SJCRH30 (cell line): Measurements from ENCODE around the gene NMD3. TPM values are rescaled to one million over a fixed set of nuclear protein-coding genes. Genes with fewer than 3 reads are reported as not detected.
A peak's percentile ranks its signal among the peaks of the same experiment; 100 is the strongest.
"Not testable (repeated sequence)": the region's sequence is repeated elsewhere in the genome, so short reads cannot be mapped to it uniquely, and the experiment has no call there.

ENCODE experiments used
- DNase-seq, 2 experiments: peaks; one replicate each; pipeline ENCODE4 v3.0.0-alpha.2; 2015 to 2020
- H3K27ac ChIP-seq: fragments of 250-450 bp; sonication (Bioruptor Pico); 2 replicates; pipeline ENCODE4 v1.5.1; 2020; ENCODE audit warnings: mild to moderate bottlenecking, moderate library complexity
- H3K27me3 ChIP-seq: fragments of 250-450 bp; sonication (Bioruptor Pico); 2 replicates; pipeline ENCODE4 v1.5.1; 2020; ENCODE audit warnings: mild to moderate bottlenecking, moderate library complexity
- H3K36me3 ChIP-seq: fragments of 250-450 bp; sonication (Bioruptor Pico); 2 replicates; pipeline ENCODE4 v1.5.1; 2020; ENCODE audit warnings: mild to moderate bottlenecking, moderate library complexity
- H3K4me1 ChIP-seq: fragments of 250-450 bp; sonication (Bioruptor Pico); 2 replicates; pipeline ENCODE4 v1.5.1; 2020; ENCODE audit warnings: mild to moderate bottlenecking, moderate library complexity
- H3K4me3 ChIP-seq: fragments of 250-450 bp; sonication (Bioruptor Pico); 2 replicates; pipeline ENCODE4 v1.5.1; 2020; ENCODE audit warnings: mild to moderate bottlenecking, moderate library complexity
- H3K9me3 ChIP-seq: fragments of 250-450 bp; sonication (Bioruptor Pico); replicated peaks from 2 replicates; pipeline ENCODE4 v1.5.1; 2020; ENCODE audit warnings: mild to moderate bottlenecking, moderate library complexity
- total RNA-seq: library from RNA; depleted of rRNA; stranded (reverse); fragments of >200 nt; shearing (Covaris generic); gene quantifications from 2 replicates; pipeline ENCODE4 v1.2.3, GENCODE V29; 2014; rRNA removed

The NMD3 gene
- total RNA-seq, 1 experiment from 2014 or later = 73.1 TPM

- H3K4me1 ChIP-seq, H3K27ac ChIP-seq, DNase-seq, H3K4me3 ChIP-seq, H3K36me3 ChIP-seq, H3K9me3 ChIP-seq, H3K27me3 ChIP-seq: not testable (repeated sequence)
Measured at GRCh38 chr3:161282387-161282786, 61.3 kb downstream of the NMD3 start.

- no peak overlapping the region for H3K27ac ChIP-seq
- no peak overlapping the region for H3K4me3 ChIP-seq
- no peaks in the 10 kb centered on the region for H3K27me3 ChIP-seq
- H3K36me3 ChIP-seq = no peaks in the 10 kb centered on the region
- no peaks in the 10 kb centered on the region for H3K4me1 ChIP-seq
- no peak for DNase-seq
- H3K9me3 ChIP-seq = no peaks in the 10 kb centered on the region; the same call in 1 of the 2 replicates
Measured at GRCh38 chr3:161284989-161285388, 63.9 kb downstream of the NMD3 start.

DNA sequence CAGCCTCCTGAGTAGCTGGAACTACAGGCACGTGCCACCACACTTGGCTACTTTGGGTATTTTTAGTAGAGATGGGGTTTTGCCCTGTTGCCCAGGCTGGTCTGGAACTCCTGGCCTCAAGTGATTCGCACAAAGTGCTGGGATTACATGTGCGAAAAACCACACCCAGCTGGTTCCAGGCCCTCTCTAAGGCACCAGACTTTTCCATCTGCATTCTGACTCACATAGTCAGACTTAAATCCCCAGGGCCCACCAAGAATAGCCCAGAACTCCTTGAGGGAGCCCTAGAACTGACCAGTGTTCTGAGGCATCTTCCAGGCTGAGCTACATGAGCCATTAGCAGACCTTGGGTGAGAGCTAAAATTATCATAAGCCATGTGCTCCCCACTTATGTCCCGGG is 68.1 kb downstream of the NMD3 start:
- Histone ChIP-seq H3K36me3 (no peaks in the 10 kb centered on the region), H3K4me3 (no peak overlapping the region), H3K9me3 (no peaks in the 10 kb centered on the region; the same call in 1 of the 2 replicates), H3K27me3 (no peaks in the 10 kb centered on the region), H3K4me1 (no peaks in the 10 kb centered on the region), H3K27ac (no peak overlapping the region)
- no peak for DNase-seq

DNA sequence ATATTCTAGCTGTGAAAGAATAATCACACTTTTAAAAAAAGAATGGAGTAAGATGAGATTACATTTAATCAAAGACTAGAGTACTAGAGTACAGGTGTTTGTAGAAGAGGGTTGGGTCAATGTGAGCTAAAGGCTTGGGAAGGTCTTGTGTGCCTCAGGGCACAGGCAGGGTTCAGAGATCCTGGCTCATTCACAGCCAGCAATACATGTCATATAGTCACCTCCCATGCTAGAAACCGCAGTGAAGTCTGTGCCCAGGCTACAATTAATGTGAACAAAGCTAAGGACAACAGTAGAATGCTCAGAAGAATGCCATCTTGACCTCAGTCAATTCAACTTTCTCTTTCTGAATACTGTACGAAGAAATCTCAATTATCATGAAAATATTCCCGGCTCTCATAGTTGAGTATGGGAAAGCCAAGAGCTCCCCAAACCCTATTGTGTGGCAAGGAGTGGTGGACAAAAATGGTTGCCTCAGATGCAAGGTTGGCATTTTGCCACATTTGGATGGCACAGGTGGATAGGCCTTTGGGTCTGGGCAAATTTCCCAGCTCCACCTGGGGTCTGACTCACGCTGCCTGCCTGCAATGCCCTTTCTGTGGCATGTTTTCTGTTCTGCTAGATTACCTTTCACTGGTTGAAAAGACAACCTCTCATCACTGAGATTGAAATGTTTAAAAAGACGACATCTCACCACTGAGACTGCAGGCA is 70.2 kb downstream of the NMD3 start:
- no peaks in the 10 kb centered on the region; the same call in 1 of the 2 replicates for H3K9me3 ChIP-seq
- H3K4me1 ChIP-seq = no peaks in the 10 kb centered on the region
- no peaks in the 10 kb centered on the region for H3K27me3 ChIP-seq
- no peak overlapping the region for H3K27ac ChIP-seq
- DNase-seq = no peak
- no peaks in the 10 kb centered on the region for H3K36me3 ChIP-seq
- H3K4me3 ChIP-seq = no peak overlapping the region

- Histone ChIP-seq H3K27ac (no peak overlapping the region), H3K4me1 (no peaks in the 10 kb centered on the region), H3K9me3 (no peaks in the 10 kb centered on the region), H3K36me3 (no peaks in the 10 kb centered on the region), H3K4me3 (no peak overlapping the region), H3K27me3 (no peaks in the 10 kb centered on the region)
- DNase-seq = no peak
Measured at GRCh38 chr3:161293381-161293780, 72.3 kb downstream of the NMD3 start.

DNA sequence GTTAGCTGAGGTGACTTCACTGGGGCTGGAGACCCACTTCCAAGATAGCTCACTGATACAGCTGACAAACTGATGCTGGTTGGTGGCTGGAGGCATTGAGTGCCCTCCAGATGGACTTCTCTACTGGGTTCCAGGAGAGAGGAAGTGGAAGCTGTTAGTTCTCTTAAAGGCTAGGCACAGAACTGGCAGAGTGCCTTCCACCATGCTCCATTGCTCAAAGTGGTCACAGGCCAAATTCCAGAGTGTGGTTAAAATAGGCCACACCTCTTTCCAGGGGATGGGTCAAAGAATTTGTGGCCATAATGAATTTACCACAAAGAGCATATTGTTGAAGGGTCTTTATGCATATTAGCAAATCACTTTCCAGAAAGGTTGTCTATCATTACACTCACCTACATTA is 74.2 kb downstream of the NMD3 start:
- H3K4me3 ChIP-seq = no peak overlapping the region
- H3K27ac ChIP-seq = no peak overlapping the region
- H3K27me3 ChIP-seq = no peaks in the 10 kb centered on the region
- no peaks in the 10 kb centered on the region for H3K9me3 ChIP-seq
- H3K4me1 ChIP-seq = no peaks in the 10 kb centered on the region
- peak; percentile 23 to 46 for DNase-seq
- no peaks in the 10 kb centered on the region for H3K36me3 ChIP-seq

DNA sequence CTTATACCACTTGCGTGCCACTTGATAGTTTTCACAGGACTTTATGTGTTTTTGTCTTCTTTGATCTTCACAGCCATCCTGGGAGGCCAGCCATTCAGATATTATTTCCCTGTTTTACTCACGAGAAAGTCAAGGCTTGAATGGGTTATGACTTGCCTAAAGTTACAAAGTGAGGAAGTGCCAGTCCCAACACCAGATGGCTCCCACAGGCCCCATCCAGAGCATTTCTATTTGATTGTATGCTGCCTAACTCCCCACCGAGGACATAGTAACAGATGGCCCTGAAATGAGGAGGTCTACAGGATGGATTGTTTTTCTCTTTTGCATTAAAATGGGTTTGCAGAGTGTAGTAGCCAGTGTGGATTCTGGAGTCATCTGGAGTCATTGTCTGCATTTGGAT is 75.7 kb downstream of the NMD3 start:
- H3K4me3 ChIP-seq = no peak overlapping the region
- DNase-seq = no peak
- H3K36me3 ChIP-seq = no peaks in the 10 kb centered on the region
- no peaks in the 10 kb centered on the region for H3K4me1 ChIP-seq
- no peaks in the 10 kb centered on the region for H3K9me3 ChIP-seq
- no peaks in the 10 kb centered on the region for H3K27me3 ChIP-seq
- H3K27ac ChIP-seq = no peak overlapping the region

Other genes with a start within 250 kb of the NMD3 start
- not detected in 2 replicates for gene B3GALNT1, start 116.0 kb upstream of the NMD3 start, total RNA-seq
- gene SPTSSB, start 150.2 kb downstream of the NMD3 start, total RNA-seq = 0.12 and 0.18 TPM in 2 replicates